Osteocyte (in vitro differentiated cells): Measurements from ENCODE around the gene PCDH15. TPM values are rescaled to one million over a fixed set of nuclear protein-coding genes. Genes with fewer than 3 reads are reported as not detected.

ENCODE experiments used
- DNase-seq: peaks from one replicate; pipeline ENCODE4 v3.0.0; 2021; ENCODE audit warnings: mixed read lengths; ENCODE audit not compliant: unreplicated experiment; ENCODE audit errors: extremely low spot score
- H3K27ac Mint-ChIP-seq: one replicate; pipeline ENCODE4 v1.8.0; 2021; ENCODE audit warnings: mild to moderate bottlenecking, mixed read lengths; ENCODE audit not compliant: unreplicated experiment
- H3K27me3 Mint-ChIP-seq: one replicate; pipeline ENCODE4 v1.8.0; 2021; ENCODE audit warnings: mixed read lengths; ENCODE audit not compliant: unreplicated experiment
- H3K36me3 Mint-ChIP-seq: one replicate; pipeline ENCODE4 v1.8.0; 2021; ENCODE audit warnings: mixed read lengths; ENCODE audit not compliant: unreplicated experiment
- H3K4me1 Mint-ChIP-seq: one replicate; pipeline ENCODE4 v1.8.0; 2021; ENCODE audit warnings: mixed read lengths; ENCODE audit not compliant: unreplicated experiment
- H3K4me3 Mint-ChIP-seq: one replicate; pipeline ENCODE4 v1.8.0; 2021; ENCODE audit warnings: mild to moderate bottlenecking, moderate library complexity, mixed read lengths; ENCODE audit not compliant: unreplicated experiment
- H3K9me3 Mint-ChIP-seq: one replicate; pipeline ENCODE4 v1.8.0; 2021; ENCODE audit warnings: mixed read lengths; ENCODE audit not compliant: unreplicated experiment
- CTCF ChIP-seq: fragments of 200-600 bp; sonication (generic); IDR thresholded peaks from 2 replicates; pipeline ENCODE4 v1.5.0; 2021; ENCODE audit warnings: antibody characterized with exemption, mild to moderate bottlenecking, moderate library complexity
- total RNA-seq: library from RNA; stranded (reverse); gene quantifications from 2 replicates; pipeline ENCODE4 v1.2.1, GENCODE V29; 2021

The PCDH15 gene
- total RNA-seq, 1 donor from 2014 or later: 2.6 TPM

DNA sequence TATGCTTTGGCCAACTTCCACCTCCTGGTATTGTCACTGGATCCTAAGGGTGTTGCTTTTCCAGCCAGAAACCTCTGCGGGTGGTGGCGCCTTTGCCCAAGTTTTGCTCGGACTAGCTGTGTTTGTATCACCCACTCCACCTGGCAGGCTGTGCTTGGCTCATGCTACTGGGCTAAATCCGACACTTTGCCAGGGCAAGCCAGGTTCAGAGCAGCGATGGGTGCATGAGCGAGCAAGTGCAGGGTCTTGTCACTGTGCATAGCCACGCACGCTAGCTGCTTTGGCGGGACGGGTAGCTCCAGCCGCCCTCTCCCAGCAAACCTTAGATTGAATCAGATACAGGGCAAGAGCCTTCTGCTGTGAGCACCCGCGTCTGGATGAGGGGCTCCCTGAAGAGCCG lies 737.5 kb downstream of the PCDH15 start:
- H3K9me3 Mint-ChIP-seq: peaks cover 14% of the 10 kb centered on the region
- TF ChIP-seq CTCF: no peak
- no peaks in the 10 kb centered on the region for H3K36me3 Mint-ChIP-seq
- no peaks in the 10 kb centered on the region for H3K27me3 Mint-ChIP-seq
- no peak overlapping the region for H3K27ac Mint-ChIP-seq
- H3K4me3 Mint-ChIP-seq: no peak overlapping the region
- DNase-seq: no peak
- no peaks in the 10 kb centered on the region for H3K4me1 Mint-ChIP-seq

GRCh38 chr10:54060572-54060971 lies 740.5 kb downstream of the PCDH15 start:
- Mint-ChIP-seq H3K9me3 (peaks cover 14% of the 10 kb centered on the region), H3K27ac (no peak overlapping the region), H3K27me3 (no peaks in the 10 kb centered on the region), H3K4me3 (no peak overlapping the region), H3K4me1 (no peaks in the 10 kb centered on the region), H3K36me3 (no peaks in the 10 kb centered on the region)
- TF ChIP-seq CTCF: no peak
- DNase-seq: no peak

DNA sequence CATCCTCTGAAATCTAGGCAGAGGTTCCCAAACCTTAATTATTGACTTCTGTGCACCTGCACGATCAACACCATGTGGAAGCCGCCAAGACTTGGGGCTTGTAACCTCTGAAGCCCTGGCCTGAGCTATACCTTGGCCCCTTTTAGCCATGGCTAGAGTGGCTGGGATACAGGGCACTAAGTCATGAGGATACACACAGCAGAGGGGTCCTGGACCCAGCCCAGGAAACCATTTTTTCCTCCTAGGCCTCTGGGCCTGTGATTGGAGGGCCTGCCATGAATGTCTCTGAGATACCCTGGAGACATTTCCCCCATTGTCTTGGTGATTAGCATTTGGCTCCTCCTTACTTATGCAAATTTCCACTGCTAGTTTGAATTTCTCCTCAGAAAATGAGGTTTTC lies 743.7 kb downstream of the PCDH15 start:
- Mint-ChIP-seq H3K9me3 (peaks cover 14% of the 10 kb centered on the region), H3K36me3 (no peaks in the 10 kb centered on the region), H3K27me3 (no peaks in the 10 kb centered on the region), H3K4me3 (no peak overlapping the region), H3K4me1 (no peaks in the 10 kb centered on the region), H3K27ac (no peak overlapping the region)
- TF ChIP-seq CTCF: no peak
- no peak for DNase-seq

- Mint-ChIP-seq H3K9me3 (no peaks in the 10 kb centered on the region), H3K27me3 (peaks cover 2% of the 10 kb centered on the region), H3K36me3 (no peaks in the 10 kb centered on the region), H3K4me1 (no peaks in the 10 kb centered on the region), H3K27ac (no peak overlapping the region), H3K4me3 (no peak overlapping the region)
- no peak for DNase-seq
- TF ChIP-seq CTCF: no peak
These were observed 774.7 kb downstream of the PCDH15 start for GRCh38 chr10:54026340-54026739.

DNA sequence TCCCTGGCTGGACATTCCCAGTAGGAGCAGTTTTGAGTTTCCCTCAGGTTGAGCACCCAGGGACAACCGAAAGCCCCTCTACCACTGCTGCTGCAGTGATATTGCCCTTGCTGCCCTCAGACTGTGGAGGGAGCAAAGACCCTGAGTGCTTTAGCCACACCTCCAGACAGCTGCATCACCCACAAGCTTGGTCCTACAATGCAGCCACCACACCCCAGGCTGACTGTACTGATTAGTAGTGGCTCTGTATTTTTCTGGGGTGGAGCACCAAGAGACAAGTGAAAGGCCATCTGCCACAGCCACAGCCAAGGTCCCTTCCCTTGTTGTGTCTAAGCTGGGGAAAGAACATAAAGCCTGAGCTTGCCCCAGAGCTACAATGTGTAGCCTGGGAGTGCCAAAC lies 789.9 kb downstream of the PCDH15 start:
- Mint-ChIP-seq H3K4me3 (no peak overlapping the region), H3K9me3 (peaks cover 37% of the 10 kb centered on the region), H3K27me3 (no peaks in the 10 kb centered on the region), H3K27ac (no peak overlapping the region), H3K36me3 (no peaks in the 10 kb centered on the region), H3K4me1 (no peaks in the 10 kb centered on the region)
- no peak for TF ChIP-seq CTCF
- DNase-seq: no peak
